GM20431 (cell line): ENCODE results near the gene EGR2.

Source experiments
- in situ Hi-C: fragments of 300-500 bp; cut with MseI, MboI; formaldehyde crosslinking; loops from one replicate; pipeline ENCODE4 v1.15.0; 2020; ENCODE audit warnings: low sequenced_read_pairs; ENCODE audit not compliant: unreplicated experiment

The EGR2 gene

GRCh38 chr10:62816331-62817120 is at the start of gene EGR2:
Gene EGR2 (minus strand): TSS chr10:62816366. CDS start chr10:62816029, 337 bp downstream.
- in situ Hi-C loops = no loop called here

- in situ Hi-C loops = no loop called here
These were observed 46.3 kb upstream of the EGR2 start for GRCh38 chr10:62862447-62862846.

- in situ Hi-C loops = no loop called here
These were observed 45.3 kb upstream of the EGR2 start for GRCh38 chr10:62861507-62861906.

- in situ Hi-C loops = no loop called here
These were observed 44.8 kb upstream of the EGR2 start for GRCh38 chr10:62860946-62861345.

GRCh38 chr10:62858364-62858763 is 42.2 kb upstream of the EGR2 start:
- in situ Hi-C loops = no loop called here

- in situ Hi-C loops = no loop called here
These were observed 39.9 kb upstream of the EGR2 start for GRCh38 chr10:62856021-62856420.

GRCh38 chr10:62853710-62854109 is 37.5 kb upstream of the EGR2 start:
- in situ Hi-C loops = no loop called here

- in situ Hi-C loops = no loop called here
These were observed 37.0 kb upstream of the EGR2 start for GRCh38 chr10:62852961-62853702.

GRCh38 chr10:62851442-62851841 is 35.3 kb upstream of the EGR2 start:
- in situ Hi-C loops = no loop called here

GRCh38 chr10:62850646-62851045 is 34.5 kb upstream of the EGR2 start:
- in situ Hi-C loops = no loop called here

- in situ Hi-C loops = no loop called here
These were observed 31.3 kb upstream of the EGR2 start for GRCh38 chr10:62847433-62847832.

- in situ Hi-C loops = no loop called here
These were observed 28.3 kb upstream of the EGR2 start for GRCh38 chr10:62844280-62845011.

- in situ Hi-C loops = no loop called here
These were observed 27.4 kb upstream of the EGR2 start for GRCh38 chr10:62843600-62843999.

- in situ Hi-C loops = no loop called here
These were observed 26.8 kb upstream of the EGR2 start for GRCh38 chr10:62842983-62843382.

GRCh38 chr10:62839590-62839989 is 23.4 kb upstream of the EGR2 start:
- in situ Hi-C loops = no loop called here

GRCh38 chr10:62831346-62831745 is 15.2 kb upstream of the EGR2 start:
- in situ Hi-C loops = no loop called here

- in situ Hi-C loops = no loop called here
These were observed 14.5 kb upstream of the EGR2 start for GRCh38 chr10:62830679-62831078.

GRCh38 chr10:62829622-62830021 is 13.5 kb upstream of the EGR2 start:
- in situ Hi-C loops = loop anchor here (10.0 kb wide), 1 partner anchor 215 kb away; no protein-coding TSS in a partner anchor

GRCh38 chr10:62826273-62826672 is 10.1 kb upstream of the EGR2 start:
- in situ Hi-C loops = loop anchor here (10.0 kb wide), 1 partner anchor 211 kb away; no protein-coding TSS in a partner anchor

- in situ Hi-C loops = loop anchor here (10.0 kb wide), 1 partner anchor 206 kb away; no protein-coding TSS in a partner anchor
These were observed 4.4 kb upstream of the EGR2 start for GRCh38 chr10:62820586-62820985.
